GM23338 (cell line): ENCODE data around the gene DAPK3. TPM values are rescaled to one million over a fixed set of nuclear protein-coding genes. Genes with fewer than 3 reads are reported as not detected.
"Not testable (repeated sequence)": the region's sequence is repeated elsewhere in the genome, so short reads cannot be mapped to it uniquely, and the experiment has no call there.

Experiments used
- ATAC-seq: fragments of 200-7000 bp; cut with Tn5 transposase; 3 replicates; pipeline ENCODE4 v1.9.1; 2020
- DNase-seq: peaks from one replicate; pipeline ENCODE4 v3.0.0-alpha.2; 2015; ENCODE audit warnings: low spot score
- H2AFZ ChIP-seq: fragments of 200-600 bp; sonication (generic); 2 replicates; pipeline ENCODE4 v1.8.0; 2016; ENCODE audit warnings: antibody characterized with exemption, mild to moderate bottlenecking, moderate library complexity
- H3F3A ChIP-seq: fragments of 200-600 bp; sonication (generic); replicated peaks from 2 replicates; pipeline ENCODE4 v1.8.0; 2017; ENCODE audit warnings: antibody characterized with exemption, mixed run types, low read depth
- H3K27ac ChIP-seq: fragments of 200-600 bp; sonication (generic); 2 replicates; pipeline ENCODE4 v1.6.1; 2016; ENCODE audit warnings: low read depth
- H3K27me3 ChIP-seq: fragments of 200-600 bp; sonication (generic); 2 replicates; pipeline ENCODE4 v1.8.0; 2016; ENCODE audit warnings: mild to moderate bottlenecking, mixed run types, moderate library complexity; ENCODE audit not compliant: insufficient read depth
- H3K36me3 ChIP-seq: fragments of 200-600 bp; sonication (generic); 2 replicates; pipeline ENCODE4 v1.8.0; 2016; ENCODE audit warnings: mild to moderate bottlenecking; ENCODE audit not compliant: insufficient read depth
- H3K4me1 ChIP-seq: fragments of 200-600 bp; sonication (generic); 2 replicates; pipeline ENCODE4 v1.8.0; 2016; ENCODE audit warnings: mild to moderate bottlenecking, moderate library complexity; ENCODE audit not compliant: insufficient read depth
- H3K4me2 ChIP-seq: fragments of 200-600 bp; sonication (generic); 2 replicates; pipeline ENCODE4 v1.7.1; 2017; ENCODE audit warnings: mixed run types
- H3K4me3 ChIP-seq: fragments of 200-600 bp; sonication (generic); 2 replicates; pipeline ENCODE4 v1.6.1; 2016; ENCODE audit warnings: mixed run types
- H3K79me2 ChIP-seq: fragments of 200-600 bp; sonication (generic); replicated peaks from 2 replicates; pipeline ENCODE4 v1.8.0; 2017; ENCODE audit warnings: mild to moderate bottlenecking; ENCODE audit not compliant: insufficient read depth
- H3K9me2 ChIP-seq: fragments of 200-600 bp; sonication (generic); 2 replicates; pipeline ENCODE4 v1.8.0; 2017; ENCODE audit not compliant: insufficient read depth
- H4K20me1 ChIP-seq: fragments of 200-600 bp; sonication (generic); replicated peaks from 2 replicates; pipeline ENCODE4 v1.8.0; 2017; ENCODE audit warnings: mild to moderate bottlenecking; ENCODE audit not compliant: insufficient read depth
- H3K27ac Mint-ChIP-seq: 2 replicates; pipeline ENCODE4 v1.8.0; 2020; ENCODE audit warnings: inconsistent platforms, mild to moderate bottlenecking, moderate library complexity, mixed read lengths
- H3K27me3 Mint-ChIP-seq: 3 replicates; pipeline ENCODE4 v1.8.0; 2022; ENCODE audit warnings: low read depth, mild to moderate bottlenecking, moderate library complexity, mixed read lengths, inconsistent platforms; ENCODE audit not compliant: insufficient read depth, poor library complexity
- H3K36me3 Mint-ChIP-seq: 3 replicates; pipeline ENCODE4 v1.8.0; 2021; ENCODE audit warnings: low read depth, mild to moderate bottlenecking, inconsistent platforms, moderate library complexity, mixed read lengths
- H3K4me1 Mint-ChIP-seq: 3 replicates; pipeline ENCODE4 v1.8.0; 2020; ENCODE audit warnings: mild to moderate bottlenecking, inconsistent platforms, mixed read lengths
- H3K4me3 Mint-ChIP-seq: 3 replicates; pipeline ENCODE4 v1.8.0; 2021; ENCODE audit warnings: moderate library complexity, mild to moderate bottlenecking, inconsistent platforms, mixed read lengths
- H3K9me3 Mint-ChIP-seq: 3 replicates; pipeline ENCODE4 v1.8.0; 2020; ENCODE audit warnings: moderate library complexity, mild to moderate bottlenecking, inconsistent platforms, mixed read lengths
- ETS1 ChIP-seq: IDR thresholded peaks from 2 replicates; pipeline ENCODE4 v1.6.1; 2016; ENCODE audit warnings: antibody characterized with exemption
- EZH2 ChIP-seq: fragments of 200-600 bp; sonication (generic); IDR thresholded peaks from one replicate; pipeline ENCODE4 v1.8.0; 2017; ENCODE audit warnings: antibody characterized with exemption, mild to moderate bottlenecking, low read depth; ENCODE audit not compliant: unreplicated experiment
- POLR2AphosphoS5 ChIP-seq: IDR thresholded peaks from 2 replicates; pipeline ENCODE4 v1.6.1; 2016; ENCODE audit warnings: antibody characterized with exemption, low read depth
- REST ChIP-seq: IDR thresholded peaks from one replicate; pipeline ENCODE4 v1.6.1; 2018; ENCODE audit warnings: antibody characterized with exemption; ENCODE audit not compliant: unreplicated experiment
- ZNF331 ChIP-seq: fragments of 250-450 bp; sonication (Bioruptor Pico); IDR thresholded peaks from 2 replicates; pipeline ENCODE4 v1.5.0; 2020; ENCODE audit warnings: low read depth, mild to moderate bottlenecking, moderate library complexity
- ZNF462 ChIP-seq: fragments of 250-450 bp; sonication (Bioruptor Pico); IDR thresholded peaks from 2 replicates; pipeline ENCODE4 v1.5.0; 2020; ENCODE audit warnings: mild to moderate bottlenecking, moderate library complexity
- polyA plus RNA-seq: library from polyadenylated mRNA; unstranded; fragments of >200 nt; fragmentation: Nextera tagmentation; extraction: Ambion mirVana; gene quantifications from 2 replicates; pipeline ENCODE4 v1.2.1, GENCODE V29; 2016
- total RNA-seq: library from RNA; depleted of rRNA; stranded (reverse); fragments of >200 nt; shearing (Covaris generic); gene quantifications from 2 replicates; pipeline ENCODE4 v1.2.3, GENCODE V29; 2014

DAPK3 gene
- total and polyA plus RNA-seq, 2 experiments from 2014 or later = 32.1 to 95.6 TPM

- TF ChIP-seq ZNF462 (no peak), ZNF331 (CRISPR knock-in tag) (no peak)
These were observed 26.7 kb downstream of the DAPK3 start (continued) for GRCh38 chr19:3944018-3944721.

- H3K4me1 ChIP-seq = no peaks in the 10 kb centered on the region
- Mint-ChIP-seq H3K9me3 (no peaks in the 10 kb centered on the region), H3K36me3 (peaks cover 34% of the 10 kb centered on the region), H3K27ac (no peak overlapping the region), H3K4me1 (no peaks in the 10 kb centered on the region), H3K4me3 (no peak overlapping the region), H3K27me3 (peaks cover 8% of the 10 kb centered on the region)
- H3F3A ChIP-seq = no peaks in the 10 kb centered on the region
- H3K27me3 ChIP-seq = no peaks in the 10 kb centered on the region
- H3K9me2 ChIP-seq = no peaks in the 10 kb centered on the region
- H3K27ac ChIP-seq = no peak overlapping the region
- no peak for ATAC-seq
- no peak overlapping the region for H3K4me2 ChIP-seq
- no peak overlapping the region for H2AFZ ChIP-seq
- no peaks in the 10 kb centered on the region; the same call in 1 of the 2 replicates for H3K36me3 ChIP-seq
- H4K20me1 ChIP-seq = no peaks in the 10 kb centered on the region
- TF ChIP-seq EZH2 = no peak
- TF ChIP-seq REST = no peak
- TF ChIP-seq ZNF331 (CRISPR knock-in tag) = no peak
- TF ChIP-seq ETS1 = no peak
- TF ChIP-seq POLR2AphosphoS5 = no peak
- H3K4me3 ChIP-seq = no peak overlapping the region
- DNase-seq = no peak
- no peaks in the 10 kb centered on the region for H3K79me2 ChIP-seq
These were observed 28.0 kb downstream of the DAPK3 start for GRCh38 chr19:3942790-3943409.

GRCh38 chr19:3938300-3938950 is 32.5 kb downstream of the DAPK3 start:
- not testable (repeated sequence) for H3K9me3 Mint-ChIP-seq, H3K4me3 Mint-ChIP-seq, H3K27ac ChIP-seq, H3K4me1 ChIP-seq, H3K27ac Mint-ChIP-seq, H3K27me3 ChIP-seq, H2AFZ ChIP-seq, ATAC-seq, H3K4me1 Mint-ChIP-seq, DNase-seq, H3K9me2 ChIP-seq, H3K36me3 ChIP-seq, H3K27me3 Mint-ChIP-seq, H3K4me2 ChIP-seq, H4K20me1 ChIP-seq, H3F3A ChIP-seq, H3K4me3 ChIP-seq
- peaks cover 23% of the 10 kb centered on the region for H3K36me3 Mint-ChIP-seq
- H3K79me2 ChIP-seq = peaks cover 12% of the 10 kb centered on the region
